HAP-1 (cell line): Measurements from ENCODE around the gene POC1A.

Experiments
- DNase-seq, 2 experiments: peaks; one replicate each; pipeline ENCODE4 v3.0.0-alpha.2; 2016 to 2020; ENCODE audit warnings: low spot score in 2 of 2
- H3K27me3 ChIP-seq: fragments of 250-450 bp; sonication (Bioruptor Pico); 2 replicates; pipeline ENCODE4 v1.5.1; 2020; ENCODE audit warnings: low read depth, mild to moderate bottlenecking, moderate library complexity
- H3K36me3 ChIP-seq: fragments of 250-450 bp; sonication (Bioruptor Pico); replicated peaks from 2 replicates; pipeline ENCODE4 v1.5.1; 2020; ENCODE audit warnings: mild to moderate bottlenecking
- H3K4me1 ChIP-seq: fragments of 250-450 bp; sonication (Bioruptor Pico); 2 replicates; pipeline ENCODE4 v1.5.1; 2020; ENCODE audit warnings: mild to moderate bottlenecking
- H3K4me3 ChIP-seq: fragments of 250-450 bp; sonication (Bioruptor Pico); 2 replicates; pipeline ENCODE4 v1.5.1; 2020; ENCODE audit warnings: mild to moderate bottlenecking, moderate library complexity
- H3K9me3 ChIP-seq: fragments of 250-450 bp; sonication (Bioruptor Pico); 2 replicates; pipeline ENCODE4 v1.5.1; 2020; ENCODE audit warnings: mild to moderate bottlenecking, moderate library complexity
- in situ Hi-C: fragments of 300-500 bp; cut with MboI; formaldehyde crosslinking; loops from 3 replicates; pipeline ENCODE4 v1.14.3; 2020; ENCODE audit warnings: low sequenced_read_pairs, inconsistent platforms, mixed read lengths

Gene POC1A

GRCh38 chr3:52067526-52067925, 86.7 kb downstream of the POC1A start:
- in situ Hi-C loops = no loop called here
- DNase-seq = no peak
- no peak overlapping the region for H3K4me3 ChIP-seq

GRCh38 chr3:52067046-52067445, 87.2 kb downstream of the POC1A start:
- no peaks in the 10 kb centered on the region for H3K27me3 ChIP-seq
- no peaks in the 10 kb centered on the region for H3K4me1 ChIP-seq
- no peaks in the 10 kb centered on the region for H3K36me3 ChIP-seq
- in situ Hi-C loops = no loop called here
- H3K9me3 ChIP-seq = no peaks in the 10 kb centered on the region
- DNase-seq = no peak
- H3K4me3 ChIP-seq = no peak overlapping the region

More at GRCh38 chr3:52067526-52067925, 86.7 kb downstream of the POC1A start:
- Histone ChIP-seq H3K27me3 (no peaks in the 10 kb centered on the region), H3K9me3 (no peaks in the 10 kb centered on the region), H3K4me1 (no peaks in the 10 kb centered on the region), H3K36me3 (no peaks in the 10 kb centered on the region)

- no peaks in the 10 kb centered on the region for H3K9me3 ChIP-seq
- H3K4me3 ChIP-seq = no peak overlapping the region
- in situ Hi-C loops = no loop called here
- H3K27me3 ChIP-seq = no peaks in the 10 kb centered on the region
- H3K4me1 ChIP-seq = no peaks in the 10 kb centered on the region
- no peaks in the 10 kb centered on the region for H3K36me3 ChIP-seq
- no peak for DNase-seq
Observed at GRCh38 chr3:52065264-52065756, 88.9 kb downstream of the POC1A start.

GRCh38 chr3:52064561-52064960, 89.7 kb downstream of the POC1A start:
- Histone ChIP-seq H3K27me3 (no peaks in the 10 kb centered on the region), H3K4me1 (no peaks in the 10 kb centered on the region), H3K4me3 (no peak overlapping the region), H3K9me3 (no peaks in the 10 kb centered on the region), H3K36me3 (no peaks in the 10 kb centered on the region)
- no peak for DNase-seq
- in situ Hi-C loops = no loop called here

- H3K27me3 ChIP-seq = no peaks in the 10 kb centered on the region
- H3K4me1 ChIP-seq = no peaks in the 10 kb centered on the region
- H3K4me3 ChIP-seq = no peak overlapping the region
- no peak for DNase-seq
- in situ Hi-C loops = no loop called here
- H3K9me3 ChIP-seq = no peaks in the 10 kb centered on the region
- H3K36me3 ChIP-seq = no peaks in the 10 kb centered on the region
Observed at GRCh38 chr3:52063026-52063723, 91.0 kb downstream of the POC1A start.

- H3K36me3 ChIP-seq = no peaks in the 10 kb centered on the region
- in situ Hi-C loops = no loop called here
- no peak for DNase-seq
- no peaks in the 10 kb centered on the region for H3K9me3 ChIP-seq
- no peak overlapping the region for H3K4me3 ChIP-seq
- H3K4me1 ChIP-seq = peaks cover 4% of the 10 kb centered on the region
- no peaks in the 10 kb centered on the region for H3K27me3 ChIP-seq
Observed at GRCh38 chr3:52062505-52062904, 91.7 kb downstream of the POC1A start.

- H3K36me3 ChIP-seq = no peaks in the 10 kb centered on the region
- no peak overlapping the region for H3K4me3 ChIP-seq
- H3K4me1 ChIP-seq = peaks cover 8% of the 10 kb centered on the region
- no peaks in the 10 kb centered on the region for H3K27me3 ChIP-seq
- H3K9me3 ChIP-seq = no peaks in the 10 kb centered on the region
- in situ Hi-C loops = no loop called here
- no peak for DNase-seq
Observed at GRCh38 chr3:52061121-52061910, 92.9 kb downstream of the POC1A start.

- H3K9me3 ChIP-seq = no peaks in the 10 kb centered on the region
- in situ Hi-C loops = no loop called here
- no peak overlapping the region for H3K4me3 ChIP-seq
- DNase-seq = no peak
- H3K27me3 ChIP-seq = no peaks in the 10 kb centered on the region
- H3K4me1 ChIP-seq = peaks cover 9% of the 10 kb centered on the region
- H3K36me3 ChIP-seq = peaks cover 2% of the 10 kb centered on the region; the same call in 1 of the 2 replicates
Observed at GRCh38 chr3:52059781-52060180, 94.4 kb downstream of the POC1A start.

- no peaks in the 10 kb centered on the region for H3K9me3 ChIP-seq
- in situ Hi-C loops = no loop called here
Observed at GRCh38 chr3:52057812-52058495, 96.3 kb downstream of the POC1A start.

GRCh38 chr3:52056968-52057811, 97.0 kb downstream of the POC1A start:
- in situ Hi-C loops = no loop called here
- Histone ChIP-seq H3K4me1 (peaks cover 12% of the 10 kb centered on the region), H3K9me3 (no peaks in the 10 kb centered on the region), H3K36me3 (peaks cover 26% of the 10 kb centered on the region), H3K27me3 (no peaks in the 10 kb centered on the region), H3K4me3 (peak overlapping the region; percentile 55)
- DNase-seq = peak; percentile 98 to 100

More at GRCh38 chr3:52057812-52058495, 96.3 kb downstream of the POC1A start:
- H3K4me1 ChIP-seq = peaks cover 12% of the 10 kb centered on the region
- H3K4me3 ChIP-seq = peak overlapping the region; percentile 18
- H3K27me3 ChIP-seq = no peaks in the 10 kb centered on the region
- DNase-seq = peak in 1 of 2 experiments; percentile 13
- peaks cover 19% of the 10 kb centered on the region for H3K36me3 ChIP-seq

GRCh38 chr3:52056521-52056967, 97.7 kb downstream of the POC1A start, which contains the start of gene DUSP7:
TSS of gene DUSP7 (minus strand) at chr3:52056571. CDS start at chr3:52056366, 205 bp downstream.
- no peaks in the 10 kb centered on the region for H3K9me3 ChIP-seq
- peak; percentile 63 to 82 for DNase-seq
- no peaks in the 10 kb centered on the region for H3K27me3 ChIP-seq
- peaks cover 33% of the 10 kb centered on the region for H3K36me3 ChIP-seq
- in situ Hi-C loops = no loop called here
- peak within 1 kb of the TSS; percentile 74 for H3K4me3 ChIP-seq
- H3K4me1 ChIP-seq = peaks cover 12% of the 10 kb centered on the region

GRCh38 chr3:52055537-52056351, 98.5 kb downstream of the POC1A start:
- peaks cover 41% of the 10 kb centered on the region for H3K36me3 ChIP-seq
- no peaks in the 10 kb centered on the region for H3K9me3 ChIP-seq
- no peaks in the 10 kb centered on the region for H3K27me3 ChIP-seq
- peaks cover 12% of the 10 kb centered on the region for H3K4me1 ChIP-seq
- DNase-seq = peak; percentile 49 to 55
- peak overlapping the region; percentile 74 for H3K4me3 ChIP-seq
- in situ Hi-C loops = no loop called here
